ENCODE data around the gene HPGD. TPM values are rescaled to one million over a fixed set of nuclear protein-coding genes. Genes with fewer than 3 reads are reported as not detected.
A peak's percentile ranks its signal among the peaks of the same experiment; 100 is the strongest.

HPGD gene
- polyA plus RNA-seq (0.21 to 0.75 TPM (median 0.45 TPM) in 3 replicates), polyA minus RNA-seq (1.6 to 1.8 TPM in 2 of 3 replicates, not detected in the other)
- 45.4 TPM for polyA plus RNA-seq (2011; ENCODE audit: low read depth)
- 0.12 and 0.39 TPM in 2 replicates for polyA plus RNA-seq (2011; cell fraction: cytosol; rRNA removed)
- polyA plus RNA-seq (2011; cell fraction: nucleus; rRNA removed) = 0.34 TPM in 1 of 2 replicates, not detected in the other
- 0.34 and 27.5 TPM in 2 replicates for polyA plus RNA-seq (2012; ENCODE audit: low replicate concordance)
- not detected for polyA minus RNA-seq (2011; cell fraction: cytosol; rRNA and poly(A)+ RNA removed)
- 1.1 and 1.9 TPM in 2 replicates for polyA minus RNA-seq (2011; cell fraction: nucleus; rRNA and poly(A)+ RNA removed)

DNA sequence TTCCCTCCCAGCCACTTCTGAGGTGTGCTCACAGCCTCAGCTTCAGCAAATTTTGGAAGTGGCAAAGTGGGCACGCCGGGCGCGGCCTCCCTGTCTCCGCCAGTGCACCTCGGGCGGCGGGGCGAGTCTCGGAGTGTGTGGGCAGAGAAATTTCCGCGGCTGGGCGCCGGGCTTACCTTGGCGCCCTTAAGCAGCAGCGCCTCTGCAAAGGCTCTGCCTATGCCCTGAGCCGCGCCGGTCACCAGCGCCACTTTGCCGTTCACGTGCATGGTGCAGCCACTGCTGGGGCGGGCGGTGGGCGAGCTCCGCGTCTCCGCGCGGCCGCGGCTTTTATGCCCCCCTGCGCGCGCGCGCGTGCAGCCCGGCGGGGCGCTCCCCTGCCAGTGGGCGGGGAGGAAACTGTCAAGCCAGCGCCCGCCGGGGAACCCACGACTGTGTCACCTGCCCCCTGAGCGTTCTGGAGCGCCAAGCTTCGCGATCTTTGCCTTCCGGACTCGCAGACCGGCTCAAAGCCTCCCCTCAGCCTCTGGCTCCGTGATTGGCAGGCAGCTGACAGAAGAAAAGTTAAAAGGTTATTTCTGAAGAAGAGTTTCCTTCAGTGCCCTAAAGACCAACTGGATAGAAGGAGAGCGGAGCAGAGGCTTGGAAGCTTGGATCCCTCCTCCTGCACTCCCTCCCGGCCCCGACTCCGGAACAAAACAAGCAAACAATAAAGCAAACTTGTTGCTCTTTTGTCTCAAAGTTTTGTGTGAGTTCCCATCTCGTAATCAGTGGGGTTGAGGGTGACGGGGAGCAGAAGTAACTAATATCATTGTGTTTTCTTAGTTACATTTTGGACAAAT lies at the start of gene HPGD:
Gene HPGD (minus strand): TSS at position 306 of the 842 bp plus-strand sequence. CDS start 37 bp downstream, at position 269.
- TF ChIP-seq EZH2 (IDR thresholded peaks at IDR 0.05; ENCODE audit: low read length) = no peak
- TF ChIP-seq, protein P1, sequence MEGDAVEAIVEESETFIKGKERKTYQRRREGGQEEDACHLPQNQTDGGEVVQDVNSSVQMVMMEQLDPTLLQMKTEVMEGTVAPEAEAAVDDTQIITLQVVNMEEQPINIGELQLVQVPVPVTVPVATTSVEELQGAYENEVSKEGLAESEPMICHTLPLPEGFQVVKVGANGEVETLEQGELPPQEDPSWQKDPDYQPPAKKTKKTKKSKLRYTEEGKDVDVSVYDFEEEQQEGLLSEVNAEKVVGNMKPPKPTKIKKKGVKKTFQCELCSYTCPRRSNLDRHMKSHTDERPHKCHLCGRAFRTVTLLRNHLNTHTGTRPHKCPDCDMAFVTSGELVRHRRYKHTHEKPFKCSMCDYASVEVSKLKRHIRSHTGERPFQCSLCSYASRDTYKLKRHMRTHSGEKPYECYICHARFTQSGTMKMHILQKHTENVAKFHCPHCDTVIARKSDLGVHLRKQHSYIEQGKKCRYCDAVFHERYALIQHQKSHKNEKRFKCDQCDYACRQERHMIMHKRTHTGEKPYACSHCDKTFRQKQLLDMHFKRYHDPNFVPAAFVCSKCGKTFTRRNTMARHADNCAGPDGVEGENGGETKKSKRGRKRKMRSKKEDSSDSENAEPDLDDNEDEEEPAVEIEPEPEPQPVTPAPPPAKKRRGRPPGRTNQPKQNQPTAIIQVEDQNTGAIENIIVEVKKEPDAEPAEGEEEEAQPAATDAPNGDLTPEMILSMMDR (optimal IDR thresholded peaks at IDR 0.05 in 1 of 3, IDR thresholded peaks at IDR 0.05 in 1 of 3, conservative IDR thresholded peaks at IDR 0.05 in 1 of 3; ENCODE audit: extremely low read depth in 1 of 3, insufficient read depth in 2 of 3, low read length in 3 of 3) = no peak
- H3K4me2 ChIP-seq (ENCODE audit: control insufficient read depth, extremely low read depth, insufficient read depth, low read depth, low read length) = peak within 1 kb of the TSS; percentile 91
- peak within 1 kb of the TSS; percentile 90 for H2AFZ ChIP-seq (ENCODE audit: control insufficient read depth, low read length)
- dilution Hi-C loops (cut with MboI; ENCODE audit: extremely low pct_ligation_motif_present, low sequenced_read_pairs) = no loop called here
- peaks cover 11% of the 10 kb centered on the region for H3K4me1 ChIP-seq (ENCODE audit: control insufficient read depth, extremely low read depth, insufficient read depth, low read length)
- no peak within 1 kb of the TSS for H3K27ac ChIP-seq (ENCODE audit: control insufficient read depth, insufficient read depth, low read length)
- peak within 1 kb of the TSS; percentile 38 to 86 (median 85) for H3K4me3 ChIP-seq (ENCODE audit: control insufficient read depth in 2 of 3, extremely low read depth in 1 of 3, insufficient read depth in 2 of 3, low read depth in 1 of 3, low read length in 3 of 3)
- no peaks in the 10 kb centered on the region for H3K9me3 ChIP-seq (ENCODE audit: control insufficient read depth, low read depth, low read length)
- H3K79me2 ChIP-seq (ENCODE audit: control insufficient read depth, insufficient read depth, low read length) = no peaks in the 10 kb centered on the region
- H3K27me3 ChIP-seq (ENCODE audit: control insufficient read depth, extremely low read depth, insufficient read depth, low read length) = peaks cover 3% of the 10 kb centered on the region
- H3K9me1 ChIP-seq (ENCODE audit: control insufficient read depth, extremely low read depth, insufficient read depth, low read length) = no peaks in the 10 kb centered on the region
- H4K20me1 ChIP-seq (ENCODE audit: control insufficient read depth, extremely low read depth, insufficient read depth, low read length) = no peaks in the 10 kb centered on the region
- H3K36me3 ChIP-seq (ENCODE audit: control insufficient read depth in 2 of 2, extremely low read depth in 1 of 2, insufficient read depth in 2 of 2, low read length in 2 of 2) = no peaks in the 10 kb centered on the region
- H3K9ac ChIP-seq (ENCODE audit: control insufficient read depth, extremely low read depth, insufficient read depth, low read length) = peak within 1 kb of the TSS; percentile 63
- no peak for FAIRE-seq
- DNase-seq (ENCODE audit: low read depth, low spot score) = no peak

DNA sequence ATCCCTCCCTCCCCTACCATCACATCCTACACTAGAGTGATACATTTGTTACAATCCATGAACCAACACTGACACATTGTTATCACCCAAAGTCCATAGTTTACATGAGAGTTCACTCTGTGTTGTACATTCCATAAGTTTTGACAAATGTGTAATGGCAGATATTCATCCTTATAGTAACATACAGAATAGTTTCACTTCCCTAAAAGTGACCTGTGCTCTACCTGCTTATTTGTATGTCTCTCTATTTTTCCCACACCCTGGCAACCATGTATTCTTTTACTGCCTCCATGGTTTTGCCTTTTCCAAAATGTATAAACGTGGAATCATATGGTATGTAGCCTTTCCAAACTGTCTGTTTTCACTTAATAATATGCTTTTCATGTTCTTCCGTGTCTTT lies 42.2 kb upstream of the HPGD start:
- DNase-seq (ENCODE audit: low read depth, low spot score) = no peak
- no peak overlapping the region for H2AFZ ChIP-seq (ENCODE audit: control insufficient read depth, low read length)
- H3K27ac ChIP-seq (ENCODE audit: control insufficient read depth, insufficient read depth, low read length) = no peak overlapping the region
- no peaks in the 10 kb centered on the region for H3K9me1 ChIP-seq (ENCODE audit: control insufficient read depth, extremely low read depth, insufficient read depth, low read length)
- H3K27me3 ChIP-seq (ENCODE audit: control insufficient read depth, extremely low read depth, insufficient read depth, low read length) = no peaks in the 10 kb centered on the region
- no peaks in the 10 kb centered on the region for H4K20me1 ChIP-seq (ENCODE audit: control insufficient read depth, extremely low read depth, insufficient read depth, low read length)
- no peak overlapping the region for H3K4me3 ChIP-seq (ENCODE audit: control insufficient read depth in 2 of 3, extremely low read depth in 1 of 3, insufficient read depth in 2 of 3, low read depth in 1 of 3, low read length in 3 of 3)
- no peaks in the 10 kb centered on the region for H3K9me3 ChIP-seq (ENCODE audit: control insufficient read depth, low read depth, low read length)
- dilution Hi-C loops (cut with MboI; ENCODE audit: extremely low pct_ligation_motif_present, low sequenced_read_pairs) = no loop called here
- FAIRE-seq = no peak
- no peaks in the 10 kb centered on the region for H3K79me2 ChIP-seq (ENCODE audit: control insufficient read depth, insufficient read depth, low read length)
- no peaks in the 10 kb centered on the region for H3K4me1 ChIP-seq (ENCODE audit: control insufficient read depth, extremely low read depth, insufficient read depth, low read length)
- no peaks in the 10 kb centered on the region for H3K36me3 ChIP-seq (ENCODE audit: control insufficient read depth in 2 of 2, extremely low read depth in 1 of 2, insufficient read depth in 2 of 2, low read length in 2 of 2)
- no peak overlapping the region for H3K9ac ChIP-seq (ENCODE audit: control insufficient read depth, extremely low read depth, insufficient read depth, low read length)
- no peak overlapping the region for H3K4me2 ChIP-seq (ENCODE audit: control insufficient read depth, extremely low read depth, insufficient read depth, low read depth, low read length)
- TF ChIP-seq, protein P1 (optimal IDR thresholded peaks at IDR 0.05 in 1 of 3, IDR thresholded peaks at IDR 0.05 in 1 of 3, conservative IDR thresholded peaks at IDR 0.05 in 1 of 3; ENCODE audit: extremely low read depth in 1 of 3, insufficient read depth in 2 of 3, low read length in 3 of 3) = no peak
- no peak for TF ChIP-seq EZH2 (IDR thresholded peaks at IDR 0.05; ENCODE audit: low read length)

Measured in keratinocyte (primary cell).